SK-N-SH (cell line): Measurements from ENCODE around the gene GPR55. TPM values are rescaled to one million over a fixed set of nuclear protein-coding genes. Genes with fewer than 3 reads are reported as not detected.

Source experiments
- CTCF ChIA-PET: fragments of 300-600, 350-600 bp; formaldehyde crosslinking; extraction: SDS; loops from one replicate; lab custom pipeline; 2021; lab: Yijun Ruan, JAX
- POLR2A ChIA-PET: fragments of 350-600 bp; sonication (Branson Sonifier 250); formaldehyde crosslinking; extraction: SDS; loops from one replicate; lab custom pipeline; 2020; ENCODE audit warnings: antibody characterized with exemption, inconsistent platforms; lab: Yijun Ruan, JAX
- DNase-seq: peaks from one replicate; pipeline ENCODE4 v3.0.0; 2012
- H2AFZ ChIP-seq: fragments of 200-600 bp; sonication (generic); 2 replicates; pipeline ENCODE4 v1.8.1; 2016; ENCODE audit warnings: antibody characterized with exemption, mild to moderate bottlenecking, low read depth
- H3F3A ChIP-seq: fragments of 200-600 bp; sonication (generic); replicated peaks from 2 replicates; pipeline ENCODE3; 2016; ENCODE audit warnings: antibody characterized with exemption, mild to moderate bottlenecking; ENCODE audit not compliant: insufficient read depth
- H3K27ac ChIP-seq, 2 experiments: fragments of 200-500 bp in 1 of 2; fragments of 200-600 bp in 1 of 2; sonication (Bioruptor generic) in 1 of 2; sonication (generic), shearing (Covaris generic) in 1 of 2; 2 replicates each; pipeline versions ENCODE4 v1.5.1 to v1.6.1; 2014 to 2016; ENCODE audit warnings: low read depth in 2 of 2, inconsistent platforms in 1 of 2, low read length in 1 of 2, mild to moderate bottlenecking in 1 of 2, mixed read lengths in 1 of 2
- H3K27me3 ChIP-seq: fragments of 200-600 bp; sonication (generic), shearing (Covaris generic); 2 replicates; pipeline ENCODE4 v1.6.1; 2016; ENCODE audit warnings: mixed run types; ENCODE audit not compliant: insufficient read depth
- H3K36me3 ChIP-seq, 2 experiments: fragments of 200-500 bp in 1 of 2; fragments of 200-600 bp in 1 of 2; sonication (Bioruptor generic) in 1 of 2; sonication (generic) in 1 of 2; replicated peaks in 1 of 2; 2 replicates each; pipeline versions ENCODE3 to v1.5.1; 2014 to 2016; ENCODE audit warnings: low read length in 1 of 2, mild to moderate bottlenecking in 1 of 2; ENCODE audit not compliant: insufficient read depth in 2 of 2, control insufficient read depth in 1 of 2
- H3K4me1 ChIP-seq, 2 experiments: fragments of 200-500 bp in 1 of 2; fragments of 200-600 bp in 1 of 2; sonication (Bioruptor generic) in 1 of 2; sonication (generic), shearing (Covaris generic) in 1 of 2; 2 replicates each; pipeline versions ENCODE4 v1.5.1 to v1.6.1; 2014 to 2016; ENCODE audit warnings: low read depth in 1 of 2, low read length in 1 of 2, mixed run types in 1 of 2; ENCODE audit not compliant: insufficient read depth in 2 of 2, control insufficient read depth in 1 of 2
- H3K4me2 ChIP-seq: fragments of 200-600 bp; sonication (generic), shearing (Covaris generic); 2 replicates; pipeline ENCODE4 v1.6.1; 2017; ENCODE audit warnings: mixed run types
- H3K4me3 ChIP-seq, 2 experiments: fragments of 200-500 bp in 1 of 2; fragments of 200-600 bp in 1 of 2; sonication (Bioruptor generic) in 1 of 2; sonication (generic), shearing (Covaris generic) in 1 of 2; 2 replicates each; pipeline versions ENCODE4 v1.5.1 to v1.8.1; 2014 to 2016; ENCODE audit warnings: low read depth in 2 of 2, inconsistent platforms in 1 of 2, low read length in 1 of 2, mild to moderate bottlenecking in 1 of 2, mixed read lengths in 1 of 2, moderate library complexity in 1 of 2
- H3K79me2 ChIP-seq: fragments of 200-600 bp; sonication (generic); 2 replicates; pipeline ENCODE4 v1.8.1; 2017; ENCODE audit warnings: mild to moderate bottlenecking; ENCODE audit not compliant: insufficient read depth
- H3K9ac ChIP-seq: fragments of 200-600 bp; sonication (generic); 2 replicates; pipeline ENCODE4 v1.6.1; 2017; ENCODE audit warnings: mixed run types
- H3K9me2 ChIP-seq: fragments of 200-600 bp; sonication (generic); 2 replicates; pipeline ENCODE4 v1.6.1; 2017; ENCODE audit warnings: mixed run types
- H3K9me3 ChIP-seq: fragments of 200-600 bp; sonication (generic); 2 replicates; pipeline ENCODE4 v1.6.1; 2017; ENCODE audit warnings: mixed run types, mild to moderate bottlenecking, moderate library complexity
- H4K20me1 ChIP-seq: fragments of 200-600 bp; sonication (generic); 2 replicates; pipeline ENCODE4 v1.6.1; 2017; ENCODE audit warnings: mild to moderate bottlenecking, mixed run types; ENCODE audit not compliant: insufficient read depth
- CHD2 ChIP-seq: fragments of 150-350 bp; IDR thresholded peaks from 2 replicates; pipeline ENCODE4 v1.6.1; 2018; ENCODE audit warnings: low read length; ENCODE audit not compliant: partially characterized antibody
- NFIC ChIP-seq: IDR thresholded peaks from 2 replicates; pipeline ENCODE4 v1.4.0; 2012; ENCODE audit warnings: borderline replicate concordance
- NRF1 ChIP-seq: IDR thresholded peaks from 2 replicates; pipeline ENCODE4 v1.6.1; 2012; ENCODE audit warnings: low read depth, mild to moderate bottlenecking, low read length
- PBX3 ChIP-seq: IDR thresholded peaks from 2 replicates; pipeline ENCODE4; 2012
- RFX5 ChIP-seq: IDR thresholded peaks from 2 replicates; pipeline ENCODE4 v1.6.1; 2012; ENCODE audit warnings: mild to moderate bottlenecking, improper control_type of control experiment, low read length
- TCF12 ChIP-seq: IDR thresholded peaks from 2 replicates; pipeline ENCODE4 v1.4.0; 2012
- WGBS: methylation state at CpG from one replicate; pipeline ENCODE4 v1.1.6; 2017; ENCODE audit warnings: low lambda C conversion rate; 5-methylcytosine and 5-hydroxymethylcytosine counted together
- polyA plus RNA-seq, 3 experiments: library from polyadenylated mRNA; depleted of rRNA; stranded (reverse); fragments of >200 nt; gene quantifications; 2 replicates each; pipeline ENCODE4 v1.2.3, GENCODE V29; 2012
- TF ChIP-seq, protein P1 (sequence below): IDR thresholded peaks from 2 replicates; pipeline ENCODE4 v1.6.1; 2012; ENCODE audit warnings: mild to moderate bottlenecking, low read depth, low read length, moderate library complexity
- TF ChIP-seq, protein P2 (sequence below): fragments of 150-350 bp; IDR thresholded peaks from 2 replicates; pipeline ENCODE4 v1.6.1; 2016; ENCODE audit warnings: mild to moderate bottlenecking, low read depth, low read length

GPR55 gene
- polyA plus RNA-seq, 1 of the 3 experiments (the other 2 are of a cell fraction): not detected

DNA sequence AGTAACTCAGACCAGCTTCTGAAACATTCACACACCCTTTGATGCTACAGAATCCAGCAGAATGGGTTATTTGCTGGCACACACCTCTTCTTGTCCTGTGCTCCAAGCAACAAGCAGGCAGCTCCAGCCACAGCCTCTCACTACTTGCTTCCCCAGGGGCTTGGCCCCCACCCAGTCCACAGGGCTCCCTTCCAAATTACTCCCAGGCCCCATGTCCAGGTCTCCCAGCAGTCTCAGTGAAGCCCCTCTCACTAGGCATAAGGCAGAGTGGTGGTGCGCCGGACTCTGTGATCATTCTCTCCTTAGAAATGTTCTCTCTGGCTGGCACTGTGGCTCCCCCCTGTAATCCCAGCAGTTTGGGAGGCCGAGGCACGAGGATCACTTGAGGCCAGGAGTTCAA lies 34.4 kb downstream of the GPR55 start (continued):
- TF ChIP-seq, protein P1, sequence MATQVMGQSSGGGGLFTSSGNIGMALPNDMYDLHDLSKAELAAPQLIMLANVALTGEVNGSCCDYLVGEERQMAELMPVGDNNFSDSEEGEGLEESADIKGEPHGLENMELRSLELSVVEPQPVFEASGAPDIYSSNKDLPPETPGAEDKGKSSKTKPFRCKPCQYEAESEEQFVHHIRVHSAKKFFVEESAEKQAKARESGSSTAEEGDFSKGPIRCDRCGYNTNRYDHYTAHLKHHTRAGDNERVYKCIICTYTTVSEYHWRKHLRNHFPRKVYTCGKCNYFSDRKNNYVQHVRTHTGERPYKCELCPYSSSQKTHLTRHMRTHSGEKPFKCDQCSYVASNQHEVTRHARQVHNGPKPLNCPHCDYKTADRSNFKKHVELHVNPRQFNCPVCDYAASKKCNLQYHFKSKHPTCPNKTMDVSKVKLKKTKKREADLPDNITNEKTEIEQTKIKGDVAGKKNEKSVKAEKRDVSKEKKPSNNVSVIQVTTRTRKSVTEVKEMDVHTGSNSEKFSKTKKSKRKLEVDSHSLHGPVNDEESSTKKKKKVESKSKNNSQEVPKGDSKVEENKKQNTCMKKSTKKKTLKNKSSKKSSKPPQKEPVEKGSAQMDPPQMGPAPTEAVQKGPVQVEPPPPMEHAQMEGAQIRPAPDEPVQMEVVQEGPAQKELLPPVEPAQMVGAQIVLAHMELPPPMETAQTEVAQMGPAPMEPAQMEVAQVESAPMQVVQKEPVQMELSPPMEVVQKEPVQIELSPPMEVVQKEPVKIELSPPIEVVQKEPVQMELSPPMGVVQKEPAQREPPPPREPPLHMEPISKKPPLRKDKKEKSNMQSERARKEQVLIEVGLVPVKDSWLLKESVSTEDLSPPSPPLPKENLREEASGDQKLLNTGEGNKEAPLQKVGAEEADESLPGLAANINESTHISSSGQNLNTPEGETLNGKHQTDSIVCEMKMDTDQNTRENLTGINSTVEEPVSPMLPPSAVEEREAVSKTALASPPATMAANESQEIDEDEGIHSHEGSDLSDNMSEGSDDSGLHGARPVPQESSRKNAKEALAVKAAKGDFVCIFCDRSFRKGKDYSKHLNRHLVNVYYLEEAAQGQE: no peak
- TF ChIP-seq, protein P2, sequence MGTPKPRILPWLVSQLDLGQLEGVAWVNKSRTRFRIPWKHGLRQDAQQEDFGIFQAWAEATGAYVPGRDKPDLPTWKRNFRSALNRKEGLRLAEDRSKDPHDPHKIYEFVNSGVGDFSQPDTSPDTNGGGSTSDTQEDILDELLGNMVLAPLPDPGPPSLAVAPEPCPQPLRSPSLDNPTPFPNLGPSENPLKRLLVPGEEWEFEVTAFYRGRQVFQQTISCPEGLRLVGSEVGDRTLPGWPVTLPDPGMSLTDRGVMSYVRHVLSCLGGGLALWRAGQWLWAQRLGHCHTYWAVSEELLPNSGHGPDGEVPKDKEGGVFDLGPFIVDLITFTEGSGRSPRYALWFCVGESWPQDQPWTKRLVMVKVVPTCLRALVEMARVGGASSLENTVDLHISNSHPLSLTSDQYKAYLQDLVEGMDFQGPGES: no peak
- TF ChIP-seq TCF12: no peak
- no peak for TF ChIP-seq RFX5

DNA sequence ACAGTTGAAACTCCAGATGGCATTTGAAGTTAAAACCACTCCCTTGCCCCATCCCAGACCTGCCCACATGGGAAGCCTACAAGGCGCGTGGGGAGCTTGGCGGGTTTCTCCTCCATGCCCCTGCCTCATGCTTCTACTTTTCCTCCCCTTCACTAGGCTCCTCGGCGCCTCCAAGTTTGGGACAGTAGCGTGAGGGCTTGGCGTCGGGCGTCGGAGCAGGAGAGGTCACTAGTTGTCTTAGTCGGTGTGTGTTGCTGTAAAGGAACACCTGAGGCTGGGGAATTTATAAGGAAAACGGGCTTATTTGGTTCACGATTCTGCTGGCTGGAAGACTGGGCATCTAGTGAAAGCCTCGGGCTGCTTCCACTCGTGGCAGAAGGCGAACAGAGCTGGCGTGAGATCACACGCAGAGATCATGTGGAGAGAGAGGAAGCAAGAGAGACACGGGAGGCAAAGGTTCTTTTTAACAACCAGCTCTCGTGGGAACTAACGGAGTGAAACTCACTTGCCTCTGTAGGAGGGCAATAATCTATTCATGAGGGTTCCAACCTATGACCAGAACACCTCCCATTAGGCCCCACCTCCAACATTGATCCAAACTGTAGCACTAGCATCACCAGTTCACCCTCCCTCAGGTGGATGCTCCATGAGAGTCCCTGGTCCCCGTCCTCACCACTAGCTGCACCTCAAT lies 35.0 kb downstream of the GPR55 start:
- Histone ChIP-seq H3K79me2 (no peaks in the 10 kb centered on the region; the same call in 1 of the 2 replicates), H3K27me3 (no peaks in the 10 kb centered on the region; the same call in 1 of the 2 replicates)
- CTCF ChIA-PET: interaction anchor here (1.5 kb wide), 1 partner anchor 10 kb away, joined by 4 read pairs; no protein-coding TSS in a partner anchor

More for the DNA sequence above, 35.0 kb downstream of the GPR55 start:
- TF ChIP-seq PBX3 (no peak), NFIC (no peak), CHD2 (no peak), NRF1 (no peak)
- Histone ChIP-seq H3K9me2 (no peaks in the 10 kb centered on the region), H3K4me3 (no peak overlapping the region), H4K20me1 (no peaks in the 10 kb centered on the region), H3F3A (no peaks in the 10 kb centered on the region), H3K9ac (no peak overlapping the region), H3K4me2 (no peak overlapping the region), H3K9me3 (no peaks in the 10 kb centered on the region), H3K27ac (no peak overlapping the region), H3K4me1 (peaks cover 0 to 13% of the 10 kb centered on the region in 2 experiments; a peak in 2 of 4 replicates), H2AFZ (no peak overlapping the region), H3K36me3 (no peaks in the 10 kb centered on the region)
- DNase-seq: no peak
- 75% methylated on average over 22 of the region's 22 CpGs for WGBS
- POLR2A ChIA-PET: no interaction called here
